Endodermal cell (in vitro differentiated cells): ENCODE results near the gene CCDC177. TPM values are rescaled to one million over a fixed set of nuclear protein-coding genes. Genes with fewer than 3 reads are reported as not detected.
A peak's percentile ranks its signal among the peaks of the same experiment; 100 is the strongest.

Source experiments
- DNase-seq: peaks from one replicate; pipeline ENCODE4 v3.0.0-alpha.2; 2017
- H3K27ac ChIP-seq: 2 replicates; pipeline ENCODE4 v1.5.1; 2013; ENCODE audit warnings: mild to moderate bottlenecking, low read depth, low read length, moderate library complexity
- H3K27me3 ChIP-seq: 2 replicates; pipeline ENCODE4 v1.6.1; 2013; ENCODE audit warnings: mild to moderate bottlenecking, low read length, moderate library complexity; ENCODE audit not compliant: insufficient read depth, control insufficient read depth, poor library complexity, severe bottlenecking
- H3K36me3 ChIP-seq: 2 replicates; pipeline ENCODE4 v1.7.0; 2013; ENCODE audit warnings: mild to moderate bottlenecking, low read length, moderate library complexity; ENCODE audit not compliant: control insufficient read depth, insufficient read depth
- H3K4me1 ChIP-seq: one replicate; pipeline ENCODE4 v1.7.0; 2013; ENCODE audit warnings: low read length; ENCODE audit not compliant: control insufficient read depth, insufficient read depth
- H3K4me3 ChIP-seq: 2 replicates; pipeline ENCODE4 v1.5.1; 2013; ENCODE audit warnings: mild to moderate bottlenecking, low read length, moderate library complexity
- H3K9ac ChIP-seq: 2 replicates; pipeline ENCODE4 v1.6.1; 2013; ENCODE audit warnings: mild to moderate bottlenecking, low read length, moderate library complexity; ENCODE audit not compliant: poor library complexity, severe bottlenecking; ENCODE audit errors: extremely low read depth
- H3K9me3 ChIP-seq: 2 replicates; pipeline ENCODE4 v1.6.1; 2013; ENCODE audit warnings: mild to moderate bottlenecking, low read length, moderate library complexity; ENCODE audit not compliant: control insufficient read depth
- H3K27ac Mint-ChIP-seq: 2 replicates; pipeline ENCODE4 v1.8.0; 2020; ENCODE audit warnings: mixed read lengths
- H3K27me3 Mint-ChIP-seq: 2 replicates; pipeline ENCODE4 v1.8.0; 2021; ENCODE audit warnings: mild to moderate bottlenecking, mixed read lengths; ENCODE audit not compliant: insufficient read depth
- H3K36me3 Mint-ChIP-seq: 2 replicates; pipeline ENCODE4 v1.8.0; 2020; ENCODE audit warnings: low read depth, mixed read lengths
- H3K4me1 Mint-ChIP-seq: 2 replicates; pipeline ENCODE4 v1.8.0; 2020; ENCODE audit warnings: mixed read lengths
- H3K4me3 Mint-ChIP-seq: 2 replicates; pipeline ENCODE4 v1.8.0; 2020; ENCODE audit warnings: mild to moderate bottlenecking, moderate library complexity, mixed read lengths
- H3K9me3 Mint-ChIP-seq: 2 replicates; pipeline ENCODE4 v1.8.0; 2020; ENCODE audit warnings: mild to moderate bottlenecking, mixed read lengths
- CTCF ChIP-seq: fragments of 200-600 bp; sonication (generic); conservative IDR thresholded peaks from 2 replicates; pipeline ENCODE4 v1.5.0; 2021; ENCODE audit warnings: antibody characterized with exemption, mild to moderate bottlenecking
- WGBS, 2 experiments: methylation state at CpG; one replicate each; pipeline versions ENCODE4 v1.1.5 to v1.1.7; 2013; ENCODE audit warnings: missing lambda C conversion rate in 2 of 2, mixed read lengths in 1 of 2; ENCODE audit not compliant: insufficient coverage in 1 of 2, insufficient read length in 1 of 2; 5-methylcytosine and 5-hydroxymethylcytosine counted together
- total RNA-seq, 2 donors: library from RNA; stranded (reverse); fragmentation: NEBNext Ultra II Directional in 1 of 2; extraction: Animal tissue kit (Norgen Biotek cat#: 25700) in 1 of 2; gene quantifications; 2 replicates in 1 of 2; 3 replicates in 1 of 2; pipeline ENCODE4 v1.2.1, GENCODE V29; 2021

Gene CCDC177
- total RNA-seq, 2 donors from 2014 or later: 4.0 to 5.8 TPM

DNA sequence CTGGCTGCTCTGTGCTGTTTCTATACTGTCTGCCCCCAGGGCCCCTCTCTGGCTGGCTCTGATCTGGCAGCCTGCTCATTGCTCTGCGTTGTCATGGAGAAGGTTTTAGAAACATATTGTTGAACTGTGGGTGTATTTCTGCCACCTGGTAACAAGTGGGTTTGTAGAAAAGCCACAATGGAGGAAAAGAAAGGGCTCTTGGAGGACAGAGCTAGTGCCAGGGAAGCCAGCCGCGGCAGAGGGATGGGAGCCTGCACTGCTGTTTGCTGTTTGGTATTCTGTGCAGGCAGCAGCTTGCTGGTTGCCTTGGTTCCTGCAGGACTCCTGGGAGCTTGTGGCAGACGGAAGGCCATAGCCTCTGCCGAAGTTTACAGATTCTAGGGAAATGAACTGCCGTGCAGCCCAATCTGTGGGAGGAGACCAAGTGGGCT lies 15.1 kb downstream of the CCDC177 start:
- no peak overlapping the region for H3K4me3 Mint-ChIP-seq
- no peaks in the 10 kb centered on the region for H3K36me3 Mint-ChIP-seq
- no peaks in the 10 kb centered on the region for H3K9me3 Mint-ChIP-seq
- Histone ChIP-seq H3K27me3 (no peaks in the 10 kb centered on the region), H3K9me3 (no peaks in the 10 kb centered on the region), H3K9ac (no peak overlapping the region), H3K4me3 (no peak overlapping the region), H3K4me1 (peaks cover 20% of the 10 kb centered on the region), H3K36me3 (no peaks in the 10 kb centered on the region), H3K27ac (peak overlapping the region; percentile 94)
- WGBS, 2 experiments: 77 to 81% methylated on average over 3 to 6 of the region's 6 CpGs
- H3K27me3 Mint-ChIP-seq: no peaks in the 10 kb centered on the region
- peaks cover 27% of the 10 kb centered on the region for H3K4me1 Mint-ChIP-seq
- peak overlapping the region; percentile 15 for H3K27ac Mint-ChIP-seq
- TF ChIP-seq CTCF: no peak
- no peak for DNase-seq

DNA sequence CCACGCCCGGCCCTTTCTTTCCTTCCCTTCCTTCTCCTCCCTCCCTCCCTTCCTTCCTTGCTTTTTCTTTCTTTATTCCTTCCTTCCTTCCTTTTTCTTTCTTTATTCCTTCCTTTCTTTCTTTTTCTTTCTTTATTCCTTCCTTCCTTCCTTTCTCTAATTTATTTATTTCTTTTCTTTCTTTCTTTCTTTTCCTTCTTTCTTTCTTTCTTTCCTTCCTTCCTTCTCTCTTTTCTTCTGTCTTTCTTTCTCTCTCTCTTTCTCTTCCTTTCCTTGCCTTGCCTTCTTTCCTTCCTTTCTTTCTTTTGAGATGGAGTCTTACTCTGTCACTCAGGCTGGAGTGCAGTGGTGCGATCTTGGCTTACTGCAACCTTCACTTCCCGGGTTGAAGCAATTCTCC lies 15.9 kb downstream of the CCDC177 start:
- H3K4me3 ChIP-seq: no peak overlapping the region

GRCh38 chr14:69554500-69554899 lies 20.2 kb downstream of the CCDC177 start:
- Mint-ChIP-seq H3K9me3 (no peaks in the 10 kb centered on the region), H3K4me3 (no peak overlapping the region), H3K4me1 (peaks cover 9% of the 10 kb centered on the region), H3K27ac (no peak overlapping the region), H3K27me3 (peaks cover 6% of the 10 kb centered on the region), H3K36me3 (no peaks in the 10 kb centered on the region)
- 94 to 100% methylated on average over 3 to 4 of the region's 4 CpGs for WGBS, 2 experiments
- Histone ChIP-seq H3K4me3 (no peak overlapping the region), H3K27me3 (no peaks in the 10 kb centered on the region), H3K36me3 (no peaks in the 10 kb centered on the region), H3K4me1 (peaks cover 3% of the 10 kb centered on the region), H3K9me3 (no peaks in the 10 kb centered on the region), H3K27ac (no peak overlapping the region), H3K9ac (no peak overlapping the region)
- no peak for TF ChIP-seq CTCF
- no peak for DNase-seq

More for the DNA sequence above, 15.9 kb downstream of the CCDC177 start:
- Mint-ChIP-seq H3K4me3 (no peak overlapping the region), H3K36me3 (no peaks in the 10 kb centered on the region), H3K27ac (no peak overlapping the region), H3K9me3 (no peaks in the 10 kb centered on the region), H3K27me3 (peaks cover under 1% of the 10 kb centered on the region), H3K4me1 (peaks cover 27% of the 10 kb centered on the region)
- no peaks in the 10 kb centered on the region for H3K36me3 ChIP-seq
- peak overlapping the region; percentile 94 for H3K27ac ChIP-seq
- no peak overlapping the region for H3K9ac ChIP-seq
- 93 to 97% methylated on average over 3 to 4 of the region's 4 CpGs for WGBS, 2 experiments
- no peaks in the 10 kb centered on the region for H3K27me3 ChIP-seq
- peaks cover 20% of the 10 kb centered on the region for H3K4me1 ChIP-seq
- no peaks in the 10 kb centered on the region for H3K9me3 ChIP-seq
- no peak for TF ChIP-seq CTCF
- DNase-seq: no peak
